Measurements from ENCODE around the gene P2RY6. TPM values are rescaled to one million over a fixed set of nuclear protein-coding genes. Genes with fewer than 3 reads are reported as not detected.

The P2RY6 gene
- total RNA-seq, 1 donor from 2014 or later, result 2.8 TPM

GRCh38 chr11:73235236-73235786 lies 36.8 kb upstream of the P2RY6 start:
- intact Hi-C loops (cut with DNase I), result no loop called here
- ATAC-seq, result no peak
- DNase-seq (ENCODE audit: missing footprints), result no peak

GRCh38 chr11:73236205-73236765 lies 35.9 kb upstream of the P2RY6 start:
- DNase-seq (ENCODE audit: missing footprints), result peak; percentile 50

GRCh38 chr11:73236854-73237253 lies 35.3 kb upstream of the P2RY6 start:
- peak; percentile 62 for DNase-seq (ENCODE audit: missing footprints)
- intact Hi-C loops (cut with DNase I), result no loop called here
- ATAC-seq, result peak; percentile 45

More at GRCh38 chr11:73236205-73236765, 35.9 kb upstream of the P2RY6 start:
- intact Hi-C loops (cut with DNase I), result no loop called here
- ATAC-seq, result no peak

GRCh38 chr11:73237471-73238290 lies 34.5 kb upstream of the P2RY6 start:
- DNase-seq (ENCODE audit: missing footprints) (peak; percentile 16), ATAC-seq (peak; percentile 20)
- intact Hi-C loops (cut with DNase I), result no loop called here

- ATAC-seq, result no peak
- intact Hi-C loops (cut with DNase I), result no loop called here
- DNase-seq (ENCODE audit: missing footprints), result no peak
Observed at GRCh38 chr11:73239111-73239521, 33.0 kb upstream of the P2RY6 start.

GRCh38 chr11:73239571-73240189 lies 32.5 kb upstream of the P2RY6 start:
- DNase-seq (ENCODE audit: missing footprints) (no peak), ATAC-seq (no peak)
- intact Hi-C loops (cut with DNase I), result loop anchor here (10.0 kb wide), 2 partner anchors 315 to 515 kb away; no protein-coding TSS in a partner anchor

GRCh38 chr11:73240190-73240781 lies 31.9 kb upstream of the P2RY6 start:
- DNase-seq (ENCODE audit: missing footprints) (peak; percentile 86), ATAC-seq (peak; percentile 78)
- intact Hi-C loops (cut with DNase I), result loop anchor here (10.0 kb wide), 2 partner anchors 315 to 515 kb away; no protein-coding TSS in a partner anchor

- no peak for ATAC-seq
- DNase-seq (ENCODE audit: missing footprints), result no peak
- intact Hi-C loops (cut with DNase I), result loop anchor here (10.0 kb wide), 2 partner anchors 316 to 516 kb away; no protein-coding TSS in a partner anchor
Observed at GRCh38 chr11:73241300-73241699, 30.8 kb upstream of the P2RY6 start.

- DNase-seq (ENCODE audit: missing footprints) (peak; percentile 86), ATAC-seq (peak; percentile 59)
- intact Hi-C loops (cut with DNase I), result loop anchor here (1.0 to 10.0 kb wide), 4 partner anchors 57 to 518 kb away; no protein-coding TSS in a partner anchor
Observed at GRCh38 chr11:73242251-73243092, 29.7 kb upstream of the P2RY6 start.

- no peak for ATAC-seq
- intact Hi-C loops (cut with DNase I), result loop anchor here (2.0 to 10.0 kb wide), 3 partner anchors 318 to 518 kb away; no protein-coding TSS in a partner anchor
- no peak for DNase-seq (ENCODE audit: missing footprints)
Observed at GRCh38 chr11:73243093-73243485, 29.0 kb upstream of the P2RY6 start.

- no peak for DNase-seq (ENCODE audit: missing footprints)
- intact Hi-C loops (cut with DNase I), result loop anchor here (1.0 to 10.0 kb wide), 3 partner anchors 41 to 520 kb away; no protein-coding TSS in a partner anchor
- no peak for ATAC-seq
Observed at GRCh38 chr11:73244589-73245240, 27.4 kb upstream of the P2RY6 start.

GRCh38 chr11:73245461-73245860 lies 26.7 kb upstream of the P2RY6 start:
- ATAC-seq (no peak), DNase-seq (ENCODE audit: missing footprints) (peak; percentile 34)
- intact Hi-C loops (cut with DNase I), result loop anchor here (1.0 to 10.0 kb wide), 3 partner anchors 40 to 521 kb away; no protein-coding TSS in a partner anchor

GRCh38 chr11:73246303-73246702 lies 25.8 kb upstream of the P2RY6 start:
- ATAC-seq (no peak), DNase-seq (ENCODE audit: missing footprints) (no peak)
- intact Hi-C loops (cut with DNase I), result loop anchor here (10.0 kb wide), 2 partner anchors 322 to 522 kb away; no protein-coding TSS in a partner anchor

GRCh38 chr11:73248526-73249185 lies 23.5 kb upstream of the P2RY6 start:
- ATAC-seq (no peak), DNase-seq (ENCODE audit: missing footprints) (no peak)
- intact Hi-C loops (cut with DNase I), result loop anchor here (10.0 kb wide), 2 partner anchors 324 to 524 kb away; no protein-coding TSS in a partner anchor

- DNase-seq (ENCODE audit: missing footprints), result no peak
Observed at GRCh38 chr11:73249304-73249703, 22.8 kb upstream of the P2RY6 start.

More at GRCh38 chr11:73249304-73249703, 22.8 kb upstream of the P2RY6 start:
- intact Hi-C loops (cut with DNase I), result loop anchor here (10.0 kb wide), 2 partner anchors 325 to 525 kb away; no protein-coding TSS in a partner anchor
- ATAC-seq, result no peak

All from Right ventricle myocardium inferior (tissue), 1 donor.